ENCODE data around the gene GSG1L.

Gene GSG1L

DNA sequence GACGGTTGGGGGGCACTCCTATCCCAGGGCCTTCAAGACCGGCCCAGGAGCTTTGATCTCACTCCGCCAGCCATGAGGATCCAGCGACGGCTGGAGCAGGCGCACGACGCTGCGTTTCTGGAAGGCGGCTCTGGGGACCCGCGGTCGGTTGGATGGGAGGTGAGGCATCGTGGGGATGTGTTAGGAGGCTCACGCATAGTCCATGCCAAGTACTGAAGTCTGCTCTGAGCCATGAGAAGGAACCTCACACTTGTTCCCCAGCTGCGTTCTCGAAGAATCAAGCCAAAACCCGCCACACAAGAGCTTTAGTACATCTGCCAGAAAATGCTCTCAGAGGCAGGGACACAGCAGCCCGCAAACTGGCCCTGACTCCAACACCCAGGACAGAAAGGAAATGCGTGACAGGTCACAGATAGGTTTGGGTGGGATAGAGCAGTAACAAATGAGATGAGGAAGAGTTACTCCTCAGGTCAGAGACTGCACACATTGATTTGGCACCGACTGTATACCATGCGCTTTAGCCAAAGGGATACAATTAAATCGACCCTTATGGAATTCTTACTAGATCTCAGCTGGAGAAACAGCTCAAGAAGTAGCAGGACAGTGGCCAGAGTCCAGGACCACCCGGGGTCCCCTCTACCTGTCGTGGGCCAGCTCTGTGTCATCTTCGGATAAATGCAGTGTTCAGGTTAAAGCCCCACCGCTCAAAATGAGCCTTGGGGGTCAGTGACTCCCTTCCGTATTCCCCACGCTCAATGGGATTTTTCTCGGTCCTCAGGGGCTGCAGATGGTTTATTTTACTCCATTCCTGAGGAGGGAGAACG is 6.7 kb upstream of the GSG1L start:
- H3K27ac ChIP-seq: no peak overlapping the region
- TF ChIP-seq ZFX (IDR thresholded peaks at IDR 0.05): no peak
- TF ChIP-seq, protein P1, sequence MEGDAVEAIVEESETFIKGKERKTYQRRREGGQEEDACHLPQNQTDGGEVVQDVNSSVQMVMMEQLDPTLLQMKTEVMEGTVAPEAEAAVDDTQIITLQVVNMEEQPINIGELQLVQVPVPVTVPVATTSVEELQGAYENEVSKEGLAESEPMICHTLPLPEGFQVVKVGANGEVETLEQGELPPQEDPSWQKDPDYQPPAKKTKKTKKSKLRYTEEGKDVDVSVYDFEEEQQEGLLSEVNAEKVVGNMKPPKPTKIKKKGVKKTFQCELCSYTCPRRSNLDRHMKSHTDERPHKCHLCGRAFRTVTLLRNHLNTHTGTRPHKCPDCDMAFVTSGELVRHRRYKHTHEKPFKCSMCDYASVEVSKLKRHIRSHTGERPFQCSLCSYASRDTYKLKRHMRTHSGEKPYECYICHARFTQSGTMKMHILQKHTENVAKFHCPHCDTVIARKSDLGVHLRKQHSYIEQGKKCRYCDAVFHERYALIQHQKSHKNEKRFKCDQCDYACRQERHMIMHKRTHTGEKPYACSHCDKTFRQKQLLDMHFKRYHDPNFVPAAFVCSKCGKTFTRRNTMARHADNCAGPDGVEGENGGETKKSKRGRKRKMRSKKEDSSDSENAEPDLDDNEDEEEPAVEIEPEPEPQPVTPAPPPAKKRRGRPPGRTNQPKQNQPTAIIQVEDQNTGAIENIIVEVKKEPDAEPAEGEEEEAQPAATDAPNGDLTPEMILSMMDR (conservative IDR thresholded peaks at IDR 0.05): no peak

DNA sequence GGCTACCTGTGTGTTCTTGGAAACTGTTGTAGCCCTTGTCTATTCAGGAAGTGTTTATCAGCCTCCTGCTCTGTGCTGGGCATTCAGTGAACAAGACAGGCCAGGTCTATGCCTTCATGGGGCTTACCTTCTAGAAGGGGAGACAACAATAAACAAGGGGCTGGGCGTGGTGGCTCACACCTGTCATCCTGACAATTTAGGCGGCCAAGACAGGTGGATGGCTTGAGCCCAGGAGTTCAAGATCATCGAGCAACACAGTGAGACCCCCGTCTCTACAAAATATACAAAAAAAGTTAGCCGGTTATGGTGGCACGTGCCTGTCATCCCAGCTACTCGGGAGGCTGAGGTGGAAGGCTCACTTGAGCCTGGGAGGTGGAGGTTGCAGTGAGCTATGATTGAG is 5.5 kb upstream of the GSG1L start:
- TF ChIP-seq, protein P1 (conservative IDR thresholded peaks at IDR 0.05): no peak
- no peak for TF ChIP-seq ZFX (IDR thresholded peaks at IDR 0.05)
- no peak overlapping the region for H3K27ac ChIP-seq

DNA sequence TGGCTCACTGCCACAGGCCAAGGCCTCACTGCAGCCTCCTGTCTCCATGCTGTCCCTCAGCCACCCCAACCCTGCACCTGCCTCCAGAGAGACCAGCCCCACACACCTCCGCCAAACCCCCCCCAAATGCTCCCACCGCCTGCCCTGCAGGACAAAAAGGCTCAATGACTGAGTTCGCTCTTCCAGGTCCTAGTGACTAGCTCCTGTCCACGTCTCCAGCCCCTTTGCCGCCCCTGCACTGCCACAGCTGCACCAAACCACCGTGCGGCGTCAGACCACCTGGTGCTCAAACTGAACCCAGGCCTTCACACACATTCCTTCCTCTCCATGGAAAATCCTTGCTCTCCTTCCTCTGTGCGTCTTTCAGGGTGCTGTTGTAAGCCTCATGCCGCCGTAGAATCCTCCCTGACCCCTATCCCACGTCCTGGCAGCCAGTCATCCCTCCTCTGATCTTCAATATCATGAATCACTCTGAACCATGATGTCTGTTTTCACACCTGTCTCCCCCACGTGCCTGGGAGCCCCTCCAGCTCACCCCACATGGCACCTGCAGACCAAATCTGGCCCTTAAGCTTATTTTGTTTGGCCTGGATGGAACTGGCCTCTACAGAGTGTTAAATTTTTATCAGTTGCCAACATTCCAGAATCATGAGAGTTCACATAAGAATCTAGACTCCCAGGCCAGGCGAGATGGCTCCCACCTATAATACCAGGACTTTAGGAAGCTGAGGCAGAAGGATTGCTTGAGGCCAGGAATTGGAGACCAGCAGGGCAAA is 4.3 kb upstream of the GSG1L start:
- TF ChIP-seq, protein P1 (conservative IDR thresholded peaks at IDR 0.05): no peak
- TF ChIP-seq ZFX (IDR thresholded peaks at IDR 0.05): no peak
- no peak overlapping the region for H3K27ac ChIP-seq

DNA sequence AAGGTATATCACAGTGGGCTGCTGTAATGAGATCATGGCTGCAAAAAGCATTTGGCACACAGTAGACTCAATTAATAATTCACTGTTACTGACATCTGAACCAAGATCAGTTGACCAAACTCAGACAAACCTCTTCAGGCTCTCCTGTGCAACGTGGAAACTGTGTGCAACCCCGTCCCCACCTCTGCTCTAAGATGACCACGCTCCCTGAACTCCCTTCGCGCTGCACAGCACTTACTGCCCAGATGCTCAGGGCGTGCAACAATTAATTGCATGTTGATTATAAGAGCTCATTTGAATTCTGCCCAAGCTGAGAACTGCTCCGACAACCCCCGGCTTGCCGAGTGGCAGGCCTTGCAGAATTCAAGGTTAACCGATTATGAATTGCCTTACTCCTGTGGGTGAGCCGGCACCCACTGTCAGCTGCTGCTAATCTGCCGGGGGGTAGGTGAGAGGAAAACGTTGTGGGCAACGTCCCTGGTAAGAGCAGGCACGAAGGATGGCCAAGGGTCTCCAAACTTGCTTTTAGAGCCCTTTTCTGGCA is 1.3 kb upstream of the GSG1L start:
- no peak overlapping the region for H3K27ac ChIP-seq

DNA sequence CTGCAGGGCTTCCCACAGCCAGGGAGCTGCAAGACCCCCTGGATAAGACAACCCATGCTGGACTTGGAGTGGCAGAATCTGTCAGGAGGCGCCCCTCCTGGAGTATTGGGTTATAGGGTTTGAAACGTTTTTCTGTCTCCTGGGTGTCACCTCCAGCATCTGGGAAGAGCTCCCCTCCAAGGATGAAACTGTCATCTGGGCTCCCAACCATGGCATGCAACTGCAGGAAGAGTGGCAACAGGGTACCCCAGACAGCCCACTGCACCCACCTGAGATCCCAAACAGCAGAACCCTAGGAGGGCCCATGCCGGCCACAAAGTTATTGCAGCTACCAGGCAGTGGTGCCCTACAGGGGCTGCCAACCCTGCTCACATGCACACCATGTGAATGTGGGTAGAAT is 636 bp upstream of the GSG1L start:
- no peak overlapping the region for H3K27ac ChIP-seq
- TF ChIP-seq, protein P1 (conservative IDR thresholded peaks at IDR 0.05): no peak

More for the DNA sequence above, 1.3 kb upstream of the GSG1L start:
- TF ChIP-seq ZFX (IDR thresholded peaks at IDR 0.05): no peak
- TF ChIP-seq, protein P1 (conservative IDR thresholded peaks at IDR 0.05): no peak

DNA sequence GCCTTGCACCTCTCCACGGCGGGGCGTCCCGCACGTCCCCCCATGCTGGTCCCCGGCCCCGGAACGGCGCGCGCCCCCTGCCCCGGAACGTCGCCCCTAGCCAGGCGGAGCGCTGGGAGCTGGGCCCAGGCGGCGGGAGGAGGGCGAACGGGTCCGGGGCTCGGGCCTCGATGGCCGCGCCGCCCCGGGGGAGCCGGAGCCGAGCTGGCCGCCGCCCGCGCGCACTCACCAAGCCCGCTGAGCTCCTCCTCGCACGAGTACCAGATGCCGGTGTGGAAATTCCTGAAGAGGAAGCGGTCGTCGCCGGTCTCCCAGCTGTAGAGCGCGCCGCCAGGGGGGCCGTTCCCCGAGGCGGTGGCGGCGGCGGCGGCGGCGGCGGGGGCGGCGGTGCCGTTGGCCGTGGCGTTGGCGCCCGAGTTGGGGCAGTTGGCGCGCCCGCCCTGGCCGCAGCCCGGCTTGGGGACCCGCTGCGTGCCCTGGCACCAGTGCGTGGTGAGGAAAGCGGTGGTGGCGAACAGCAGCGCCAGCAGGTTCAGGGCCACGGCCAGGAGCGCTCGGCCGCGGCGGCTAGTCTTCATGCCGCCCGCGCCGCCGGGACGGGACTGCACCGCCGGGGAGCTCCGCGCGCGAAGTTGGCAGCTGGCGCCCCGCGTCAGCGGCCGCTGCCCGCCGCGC is 530 bp downstream of the GSG1L start:
- H3K27ac ChIP-seq: no peak overlapping the region
- no peak for TF ChIP-seq ZFX (IDR thresholded peaks at IDR 0.05)
- TF ChIP-seq, protein P1 (conservative IDR thresholded peaks at IDR 0.05): no peak

All from C4-2B (cell line).